Measurements from ENCODE around the gene BDKRB1. TPM values are rescaled to one million over a fixed set of nuclear protein-coding genes. Genes with fewer than 3 reads are reported as not detected.

The BDKRB1 gene
- 1 to 10 TPM; 3.2 to 5.5 TPM for total RNA-seq

- intact Hi-C loops (cut with DNase I), result no loop called here
- no peak for DNase-seq
- no peaks in the 10 kb centered on the region for H3K4me1 ChIP-seq
- H3K36me3 ChIP-seq, result no peaks in the 10 kb centered on the region
- peak within 1 kb of the TSS; percentile 13 for H3K27ac ChIP-seq
- H3K9ac ChIP-seq (ENCODE audit: low read depth in 2 of 2, low read length in 2 of 2), result no peak within 1 kb of the TSS
- no peaks in the 10 kb centered on the region for H3K27me3 ChIP-seq
- H3K9me3 ChIP-seq, result no peaks in the 10 kb centered on the region
- no peak within 1 kb of the TSS for H3K4me3 ChIP-seq
- TF ChIP-seq CTCF (IDR thresholded peaks at IDR 0.05), result no peak
Measured at GRCh38 chr14:96255501-96256366, at the start of gene BDKRB1. BDKRB1 (plus strand) TSS chr14:96256210; CDS start chr14:96263683, 7,473 bp downstream.

- Histone ChIP-seq H3K27ac (peak overlapping the region; percentile 85), H3K9me3 (no peaks in the 10 kb centered on the region), H3K27me3 (no peaks in the 10 kb centered on the region), H3K36me3 (no peaks in the 10 kb centered on the region), H3K4me1 (no peaks in the 10 kb centered on the region), H3K4me3 (peak overlapping the region; percentile 57), H3K9ac (ENCODE audit: low read depth in 2 of 2, low read length in 2 of 2) (peak overlapping the region in 1 of 2 donors; percentile 89)
- intact Hi-C loops (cut with DNase I), result loop anchor here (10.0 kb wide), 1 partner anchor 102 kb away; no protein-coding TSS in a partner anchor
- DNase-seq, result peak; percentile 69
- TF ChIP-seq CTCF (IDR thresholded peaks at IDR 0.05), result no peak
Measured at GRCh38 chr14:96206461-96206860, 49.5 kb upstream of the BDKRB1 start.

- H3K36me3 ChIP-seq, result no peaks in the 10 kb centered on the region
- no peak overlapping the region for H3K4me3 ChIP-seq
- peaks cover 8% of the 10 kb centered on the region for H3K9me3 ChIP-seq
- no peak overlapping the region for H3K27ac ChIP-seq
- no peak overlapping the region for H3K9ac ChIP-seq (ENCODE audit: low read depth in 2 of 2, low read length in 2 of 2)
- H3K4me1 ChIP-seq, result no peaks in the 10 kb centered on the region
- no peak for TF ChIP-seq CTCF (IDR thresholded peaks at IDR 0.05)
- intact Hi-C loops (cut with DNase I), result loop anchor here (10.0 kb wide), 1 partner anchor 103 kb away; no protein-coding TSS in a partner anchor
- H3K27me3 ChIP-seq, result no peaks in the 10 kb centered on the region
- no peak for DNase-seq
Measured at GRCh38 chr14:96207686-96208085, 48.3 kb upstream of the BDKRB1 start.

- DNase-seq, result no peak
- no peak for TF ChIP-seq CTCF (IDR thresholded peaks at IDR 0.05)
- peaks cover 8% of the 10 kb centered on the region for H3K9me3 ChIP-seq
- H3K36me3 ChIP-seq, result no peaks in the 10 kb centered on the region
- intact Hi-C loops (cut with DNase I), result loop anchor here (10.0 kb wide), 1 partner anchor 104 kb away; no protein-coding TSS in a partner anchor
- H3K9ac ChIP-seq (ENCODE audit: low read depth in 2 of 2, low read length in 2 of 2), result no peak overlapping the region
- no peak overlapping the region for H3K4me3 ChIP-seq
- no peaks in the 10 kb centered on the region for H3K4me1 ChIP-seq
- H3K27me3 ChIP-seq, result no peaks in the 10 kb centered on the region
- H3K27ac ChIP-seq, result no peak overlapping the region
Measured at GRCh38 chr14:96208739-96209138, 47.3 kb upstream of the BDKRB1 start.

- no peak overlapping the region for H3K9ac ChIP-seq (ENCODE audit: low read depth in 2 of 2, low read length in 2 of 2)
- intact Hi-C loops (cut with DNase I), result no loop called here
Measured at GRCh38 chr14:96212140-96212539, 43.9 kb upstream of the BDKRB1 start.

More at GRCh38 chr14:96212140-96212539, 43.9 kb upstream of the BDKRB1 start:
- peaks cover 8% of the 10 kb centered on the region for H3K9me3 ChIP-seq
- TF ChIP-seq CTCF (IDR thresholded peaks at IDR 0.05), result no peak
- H3K27ac ChIP-seq, result no peak overlapping the region
- no peaks in the 10 kb centered on the region for H3K4me1 ChIP-seq
- no peaks in the 10 kb centered on the region for H3K27me3 ChIP-seq
- no peak for DNase-seq
- H3K4me3 ChIP-seq, result no peak overlapping the region
- no peaks in the 10 kb centered on the region for H3K36me3 ChIP-seq
